ENCODE results near the gene PROSER2.

The PROSER2 gene

GRCh38 chr10:11825796-11826414 lies 2.7 kb downstream of the PROSER2 start:
- no peak for DNase-seq (ENCODE audit: low spot score)
- TF ChIP-seq CTCF (IDR thresholded peaks at IDR 0.05; ENCODE audit: extremely low read depth, missing control alignments), result no peak

- no peak for DNase-seq (ENCODE audit: low spot score)
- no peak for TF ChIP-seq CTCF (IDR thresholded peaks at IDR 0.05; ENCODE audit: extremely low read depth, missing control alignments)
Observed at GRCh38 chr10:11827006-11827405, 3.9 kb downstream of the PROSER2 start.

GRCh38 chr10:11827414-11827813 lies 4.3 kb downstream of the PROSER2 start:
- no peak for TF ChIP-seq CTCF (IDR thresholded peaks at IDR 0.05; ENCODE audit: extremely low read depth, missing control alignments)
- no peak for DNase-seq (ENCODE audit: low spot score)

GRCh38 chr10:11828682-11829284 lies 5.6 kb downstream of the PROSER2 start:
- no peak for TF ChIP-seq CTCF (IDR thresholded peaks at IDR 0.05; ENCODE audit: extremely low read depth, missing control alignments)
- DNase-seq (ENCODE audit: low spot score), result no peak

- no peak for DNase-seq (ENCODE audit: low spot score)
- TF ChIP-seq CTCF (IDR thresholded peaks at IDR 0.05; ENCODE audit: extremely low read depth, missing control alignments), result no peak
Observed at GRCh38 chr10:11830836-11831519, 7.8 kb downstream of the PROSER2 start.

GRCh38 chr10:11831520-11831951 lies 8.4 kb downstream of the PROSER2 start:
- no peak for DNase-seq (ENCODE audit: low spot score)
- TF ChIP-seq CTCF (IDR thresholded peaks at IDR 0.05; ENCODE audit: extremely low read depth, missing control alignments), result no peak

- no peak for TF ChIP-seq CTCF (IDR thresholded peaks at IDR 0.05; ENCODE audit: extremely low read depth, missing control alignments)
- no peak for DNase-seq (ENCODE audit: low spot score)
Observed at GRCh38 chr10:11832042-11832441, 8.9 kb downstream of the PROSER2 start.
